Hematopoietic multipotent progenitor cell treated with erythropoietin and hydrocortisone succinate and interleukin-3 and kit ligand, for 8 days (in vitro differentiated cells): ENCODE data around the gene TSFM.
A peak's percentile ranks its signal among the peaks of the same experiment; 100 is the strongest.
"Not testable (repeated sequence)": the region's sequence is repeated elsewhere in the genome, so short reads cannot be mapped to it uniquely, and the experiment has no call there.

Source experiments
- DNase-seq: peaks from one replicate; pipeline ENCODE4 v3.0.0-alpha.2; 2015

Gene TSFM

DNA sequence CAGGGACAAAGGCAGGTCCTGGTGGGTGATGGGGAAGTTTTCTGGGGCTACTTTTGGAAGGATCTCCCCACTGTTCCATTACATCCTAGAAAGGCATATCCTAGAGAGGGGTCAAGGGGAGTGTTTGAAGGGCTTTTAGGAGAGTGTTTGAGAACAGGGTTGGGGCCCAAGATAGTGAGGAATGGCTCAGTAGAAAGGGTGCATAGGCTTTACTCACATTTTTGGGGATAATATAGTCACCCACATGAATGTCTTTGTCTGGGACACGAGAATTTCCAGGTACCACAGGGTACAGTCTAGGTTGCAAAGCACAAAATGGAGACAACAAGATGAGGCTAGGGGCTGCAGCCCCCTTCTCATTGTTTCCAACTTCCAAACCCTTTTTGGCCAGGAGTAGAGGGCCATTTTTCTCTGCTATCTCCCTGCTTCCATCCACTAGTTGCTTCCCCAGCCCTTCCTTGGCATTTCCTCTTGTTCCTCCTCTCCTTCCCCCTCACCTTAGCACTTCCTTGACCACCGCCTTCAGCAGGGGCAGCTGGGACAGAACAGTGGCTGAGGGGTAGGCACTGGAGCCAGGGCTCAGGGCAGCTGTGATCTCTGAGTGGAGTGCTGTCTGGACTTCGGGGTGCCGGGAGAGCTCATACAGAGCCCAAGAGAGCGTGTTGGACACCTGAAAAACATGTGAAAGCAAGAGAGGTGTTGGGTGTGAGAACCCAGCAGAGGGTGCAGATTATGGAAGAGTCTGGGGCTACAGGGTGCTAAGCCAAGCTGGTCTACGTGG is 18.5 kb upstream of the TSFM start:
- no peak for DNase-seq

GRCh38 chr12:57764662-57765002 is 18.0 kb upstream of the TSFM start:
- no peak for DNase-seq

GRCh38 chr12:57765003-57765697 is 17.4 kb upstream of the TSFM start:
- peak; percentile 45 for DNase-seq

- DNase-seq = no peak
Observed at GRCh38 chr12:57765698-57766463, 16.7 kb upstream of the TSFM start.

- DNase-seq = peak; percentile 42
Observed at GRCh38 chr12:57766464-57767304, 15.9 kb upstream of the TSFM start, which contains the start of gene CYP27B1. CYP27B1 (minus strand) TSS chr12:57767078; CDS start chr12:57767041, 37 bp downstream.

- no peak for DNase-seq
Observed at GRCh38 chr12:57767305-57767698, 15.3 kb upstream of the TSFM start.

GRCh38 chr12:57767876-57768275 is 14.7 kb upstream of the TSFM start:
- DNase-seq = no peak

- DNase-seq = no peak
Observed at GRCh38 chr12:57769594-57769993, 13.0 kb upstream of the TSFM start.

- no peak for DNase-seq
Observed at GRCh38 chr12:57770734-57771133, 11.9 kb upstream of the TSFM start.

DNA sequence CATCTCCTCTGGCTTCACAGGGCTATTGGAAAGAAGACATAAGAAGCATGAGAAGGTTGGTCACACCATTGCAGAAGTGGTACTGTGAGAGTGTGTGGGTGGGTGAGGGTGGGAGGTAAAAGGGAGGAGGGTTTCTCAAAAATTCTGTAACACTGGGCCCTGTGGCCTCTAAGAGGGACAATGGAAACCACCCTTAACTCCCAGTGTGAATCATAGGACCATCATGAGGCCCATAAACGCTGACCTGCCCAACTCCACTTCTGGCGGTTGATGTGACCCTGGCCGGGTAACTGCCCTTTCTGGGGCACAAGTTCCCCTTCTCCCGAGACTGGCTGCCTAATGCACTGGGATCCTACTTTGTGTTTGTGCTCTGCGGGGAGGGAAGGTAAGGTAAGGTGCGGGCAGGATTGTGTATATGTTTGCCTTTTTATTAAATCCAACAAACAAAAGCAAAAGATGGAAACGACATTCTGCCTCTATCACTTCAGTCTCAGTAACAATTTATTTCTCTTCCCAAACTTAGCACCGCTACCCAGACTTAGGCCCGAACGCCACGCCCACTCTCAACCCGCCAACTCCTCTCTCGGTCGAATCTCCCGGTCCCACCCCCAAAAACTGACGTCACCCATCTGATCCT is 11.2 kb upstream of the TSFM start:
- DNase-seq = peak; percentile 96

GRCh38 chr12:57771873-57772428 is 10.6 kb upstream of the TSFM start, which contains the start of gene METTL1:
METTL1 (minus strand) TSS chr12:57772105; CDS start chr12:57772083, 22 bp downstream.
- DNase-seq = peak; percentile 98

- DNase-seq = peak; percentile 65
Observed at GRCh38 chr12:57772429-57773322, 9.9 kb upstream of the TSFM start, which contains the start of gene EEF1AKMT3. EEF1AKMT3 (plus strand) TSS chr12:57772614; CDS start chr12:57772725, 111 bp downstream.

DNA sequence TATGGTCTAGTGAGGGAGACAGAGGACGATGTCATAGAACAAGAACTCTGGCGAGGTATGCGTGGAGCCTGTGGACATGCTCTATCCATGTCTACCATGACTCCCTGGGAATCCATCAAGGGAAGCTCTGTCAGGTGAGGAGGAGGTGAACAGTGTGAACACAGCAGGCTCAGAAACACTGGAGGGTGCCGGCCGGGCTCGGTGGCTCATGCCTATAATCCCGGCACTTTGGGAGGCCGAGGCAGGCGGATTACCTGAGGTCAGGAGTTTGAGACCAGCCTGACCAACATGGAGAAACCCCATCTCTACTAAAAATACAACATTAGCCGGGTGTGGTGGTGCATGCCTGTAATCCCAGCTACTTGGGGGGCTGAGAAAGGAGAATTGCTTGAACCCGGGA is 8.0 kb upstream of the TSFM start:
- DNase-seq = not testable (repeated sequence)

DNA sequence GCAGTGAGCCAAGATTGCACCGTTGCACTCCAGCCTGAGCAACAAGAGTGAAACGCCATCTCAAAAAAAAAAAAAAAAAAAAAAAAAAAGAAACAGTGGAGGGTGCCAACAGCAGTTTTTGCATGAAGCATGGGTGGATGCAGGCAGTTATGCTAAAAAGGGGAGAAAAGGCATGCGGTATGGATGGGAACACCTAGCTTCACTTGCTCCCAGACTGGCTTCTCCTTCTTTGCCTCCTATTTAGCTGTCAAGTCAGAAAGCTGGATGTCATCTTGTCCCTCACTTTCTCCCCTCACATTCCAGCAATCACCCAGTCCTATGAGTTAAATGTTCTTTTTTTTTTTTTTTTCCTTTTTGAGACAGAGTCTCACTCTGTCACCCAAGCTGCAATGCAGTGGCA is 7.5 kb upstream of the TSFM start:
- DNase-seq = no peak

- peak; percentile 35 for DNase-seq
Observed at GRCh38 chr12:57775563-57776246, 6.9 kb upstream of the TSFM start.

DNA sequence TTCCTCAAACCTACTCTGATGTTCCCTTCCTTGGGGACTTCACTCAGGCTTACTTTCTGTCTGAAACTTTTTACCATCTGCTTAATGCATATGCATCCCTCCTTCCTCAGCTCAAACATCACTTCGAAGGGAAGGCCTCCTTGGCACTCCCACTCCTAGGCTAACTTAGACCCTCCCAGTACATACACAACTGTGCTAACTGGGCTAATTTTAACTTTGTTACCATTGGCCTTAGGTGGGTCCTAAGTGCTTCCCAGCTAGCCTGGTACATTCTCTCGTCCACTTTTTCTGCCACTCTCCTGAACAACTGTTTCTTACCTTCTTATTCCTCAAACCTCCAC is 6.4 kb upstream of the TSFM start:
- no peak for DNase-seq

- no peak for DNase-seq
Observed at GRCh38 chr12:57777367-57777766, 5.2 kb upstream of the TSFM start.

- DNase-seq = no peak
Observed at GRCh38 chr12:57777911-57778310, 4.7 kb upstream of the TSFM start.

DNA sequence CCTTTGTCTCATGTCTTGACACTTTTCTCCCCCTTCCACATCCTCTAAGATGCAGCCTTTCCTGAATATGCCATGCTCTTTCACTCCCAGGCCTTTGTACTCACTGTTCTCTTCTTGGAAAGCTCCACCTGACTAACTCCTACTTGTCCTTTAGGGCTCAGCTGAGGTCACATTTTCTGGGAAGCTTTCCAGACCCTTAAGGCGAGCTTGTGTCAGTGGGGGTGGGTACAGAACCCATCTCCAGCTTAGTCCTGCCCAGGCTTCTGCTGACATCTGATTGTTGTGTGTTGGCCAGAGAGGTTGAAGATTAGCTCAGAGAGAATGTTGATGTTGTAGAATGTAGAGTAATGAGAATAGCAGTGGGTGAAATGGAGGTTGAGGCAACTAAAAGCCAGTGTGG is 2.9 kb upstream of the TSFM start:
- DNase-seq = no peak

- DNase-seq = no peak
Observed at GRCh38 chr12:57780284-57780897, 2.2 kb upstream of the TSFM start.
